Breast epithelium (tissue), 3 donors: Measurements from ENCODE around the gene TMEM14B.
"Not testable (repeated sequence)": the region's sequence is repeated elsewhere in the genome, so short reads cannot be mapped to it uniquely, and the experiment has no call there.

ENCODE experiments used
- CTCF ChIP-seq, 3 donors: fragments of 450-650 bp; IDR thresholded peaks; one replicate each; pipeline ENCODE4 v1.5.1; 2016 to 2017; ENCODE audit warnings: antibody characterized with exemption in 3 of 3, mild to moderate bottlenecking in 3 of 3, moderate library complexity in 3 of 3
- POLR2A ChIP-seq: fragments of 450-650 bp; IDR thresholded peaks from one replicate; pipeline ENCODE4 v1.6.1; 2016; ENCODE audit warnings: antibody characterized with exemption, mild to moderate bottlenecking, moderate library complexity

- not testable (repeated sequence) for TF ChIP-seq CTCF (IDR thresholded peaks at IDR 0.05); POLR2A
These were observed 4.2 kb downstream of the TMEM14B start for GRCh38 chr6:10751757-10752156.
